GM23338 (cell line): ENCODE results near the gene TCL1A.
"Not testable (repeated sequence)": the region's sequence is repeated elsewhere in the genome, so short reads cannot be mapped to it uniquely, and the experiment has no call there.

Experiments
- CTCF ChIP-seq, 2 experiments: fragments of 200-600 bp in 1 of 2; sonication (generic) in 1 of 2; conservative IDR thresholded peaks; 2 replicates each; pipeline versions ENCODE4 v1.5.1 to v1.6.1; 2016 to 2017; ENCODE audit warnings: antibody characterized with exemption in 2 of 2, low read depth in 2 of 2, mild to moderate bottlenecking in 2 of 2, moderate library complexity in 1 of 2
- EZH2 ChIP-seq: fragments of 200-600 bp; sonication (generic); IDR thresholded peaks from one replicate; pipeline ENCODE4 v1.8.0; 2017; ENCODE audit warnings: antibody characterized with exemption, mild to moderate bottlenecking, low read depth; ENCODE audit not compliant: unreplicated experiment
- EZH2phosphoT487 ChIP-seq: fragments of 200-600 bp; sonication (generic); IDR thresholded peaks from one replicate; pipeline ENCODE4 v1.8.1; 2018; ENCODE audit warnings: antibody characterized with exemption; ENCODE audit not compliant: unreplicated experiment
- POLR2AphosphoS5 ChIP-seq: IDR thresholded peaks from 2 replicates; pipeline ENCODE4 v1.6.1; 2016; ENCODE audit warnings: antibody characterized with exemption, low read depth
- REST ChIP-seq: IDR thresholded peaks from one replicate; pipeline ENCODE4 v1.6.1; 2018; ENCODE audit warnings: antibody characterized with exemption; ENCODE audit not compliant: unreplicated experiment
- STAT1 ChIP-seq: IDR thresholded peaks from one replicate; pipeline ENCODE4 v1.6.1; 2016; ENCODE audit warnings: antibody characterized with exemption; ENCODE audit not compliant: unreplicated experiment
- ZNF114 ChIP-seq: fragments of 250-450 bp; sonication (Bioruptor Pico); IDR thresholded peaks from 2 replicates; pipeline ENCODE4 v1.5.0; 2020; ENCODE audit warnings: mild to moderate bottlenecking, moderate library complexity

DNA sequence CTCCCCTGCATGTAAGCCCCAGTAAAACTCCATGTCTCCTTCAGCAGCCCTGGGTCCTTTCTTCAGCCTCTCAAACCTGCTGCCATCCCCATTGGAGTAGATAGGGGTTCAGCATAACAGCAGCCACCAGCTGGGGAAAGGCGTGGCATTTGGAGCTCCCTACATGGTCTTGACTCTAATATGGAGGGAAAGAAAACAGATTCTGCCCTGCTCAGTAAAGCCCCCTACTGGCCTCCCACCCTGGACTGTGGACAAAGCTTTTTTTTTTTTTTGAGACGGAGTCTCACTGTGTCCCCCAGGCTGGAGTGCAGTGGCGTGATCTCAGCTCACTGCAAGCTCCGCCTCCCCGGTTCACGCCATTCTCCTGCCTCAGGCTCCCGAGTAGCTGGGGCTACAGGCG lies 48.4 kb downstream of the TCL1A start:
- not testable (repeated sequence) for TF ChIP-seq EZH2; REST; EZH2phosphoT487; POLR2AphosphoS5; ZNF114 (CRISPR knock-in tag); STAT1
- TF ChIP-seq CTCF (conservative IDR thresholded peaks at IDR 0.05; ENCODE audit: low read depth in 2 of 2) = peak; percentile 33 to 52
